Trophoblast cell (in vitro differentiated cells and primary cell): ENCODE data around the gene COPB1.
"Not testable (repeated sequence)": the region's sequence is repeated elsewhere in the genome, so short reads cannot be mapped to it uniquely, and the experiment has no call there.

Source experiments
- DNase-seq, 2 donors: peaks; one replicate each; pipeline ENCODE4 v3.0.0-alpha.2; 2016
- H2AFZ ChIP-seq: 2 replicates; pipeline ENCODE4 v1.6.1; 2013; ENCODE audit warnings: low read length, moderate library complexity, mild to moderate bottlenecking; ENCODE audit not compliant: insufficient read depth, poor library complexity
- H2AK5ac ChIP-seq: 2 replicates; pipeline ENCODE4 v1.6.1; 2013; ENCODE audit warnings: mild to moderate bottlenecking, low read length
- H2BK120ac ChIP-seq: 2 replicates; pipeline ENCODE4 v1.6.1; 2013; ENCODE audit warnings: low read length, mild to moderate bottlenecking, moderate library complexity; ENCODE audit not compliant: insufficient read depth, poor library complexity
- H2BK12ac ChIP-seq: 2 replicates; pipeline ENCODE4 v1.6.1; 2013; ENCODE audit warnings: mild to moderate bottlenecking, low read length, moderate library complexity
- H2BK5ac ChIP-seq: 2 replicates; pipeline ENCODE4 v1.6.1; 2013; ENCODE audit warnings: low read length, low read depth, moderate library complexity, mild to moderate bottlenecking; ENCODE audit not compliant: poor library complexity
- H3K14ac ChIP-seq: 2 replicates; pipeline ENCODE4 v1.6.1; 2013; ENCODE audit warnings: mild to moderate bottlenecking, low read length
- H3K18ac ChIP-seq: 2 replicates; pipeline ENCODE4 v1.6.1; 2013; ENCODE audit warnings: mild to moderate bottlenecking, low read length
- H3K23ac ChIP-seq: 2 replicates; pipeline ENCODE4 v1.6.1; 2013; ENCODE audit warnings: low read length
- H3K27ac ChIP-seq: 2 replicates; pipeline ENCODE4 v1.5.1; 2013; ENCODE audit warnings: low read depth, mild to moderate bottlenecking, inconsistent platforms, low read length, moderate library complexity
- H3K27me3 ChIP-seq: 2 replicates; pipeline ENCODE4 v1.6.1; 2013; ENCODE audit warnings: inconsistent platforms, mild to moderate bottlenecking, low read length, moderate library complexity; ENCODE audit not compliant: insufficient read depth
- H3K36me3 ChIP-seq, 2 experiments: 1 replicate in 1 of 2; 2 replicates in 1 of 2; pipeline ENCODE4 v1.6.1; 2013; ENCODE audit warnings: low read length in 2 of 2, mild to moderate bottlenecking in 2 of 2, moderate library complexity in 1 of 2; ENCODE audit not compliant: insufficient read depth in 2 of 2, control insufficient read depth in 1 of 2
- H3K4ac ChIP-seq: 2 replicates; pipeline ENCODE4 v1.6.1; 2013; ENCODE audit warnings: low read depth, mild to moderate bottlenecking, low read length, moderate library complexity
- H3K4me1 ChIP-seq, 2 experiments: 1 replicate in 1 of 2; 2 replicates in 1 of 2; pipeline ENCODE4 v1.6.1; 2013; ENCODE audit warnings: low read length in 2 of 2, mild to moderate bottlenecking in 2 of 2, moderate library complexity in 1 of 2; ENCODE audit not compliant: insufficient read depth in 2 of 2, control insufficient read depth in 1 of 2
- H3K4me2 ChIP-seq: 2 replicates; pipeline ENCODE4 v1.6.1; 2013; ENCODE audit warnings: inconsistent platforms, mild to moderate bottlenecking, low read length, moderate library complexity
- H3K4me3 ChIP-seq: 2 replicates; pipeline ENCODE4 v1.5.1; 2013; ENCODE audit warnings: mild to moderate bottlenecking, low read depth, low read length, inconsistent platforms
- H3K79me1 ChIP-seq: one replicate; pipeline ENCODE4 v1.6.1; 2013; ENCODE audit warnings: low read length
- H3K79me2 ChIP-seq: 2 replicates; pipeline ENCODE4 v1.6.1; 2013; ENCODE audit warnings: low read length, mild to moderate bottlenecking; ENCODE audit not compliant: control insufficient read depth, insufficient read depth, poor library complexity
- H3K9ac ChIP-seq: 2 replicates; pipeline ENCODE4 v1.6.1; 2013; ENCODE audit warnings: mild to moderate bottlenecking, low read length
- H3K9me3 ChIP-seq: 2 replicates; pipeline ENCODE4 v1.6.1; 2013; ENCODE audit warnings: low read depth, mild to moderate bottlenecking, control low read depth, inconsistent platforms, low read length; ENCODE audit not compliant: insufficient read depth
- H4K12ac ChIP-seq: 2 replicates; pipeline ENCODE4 v1.6.1; 2013; ENCODE audit warnings: low read depth, mild to moderate bottlenecking, low read length, moderate library complexity
- H4K8ac ChIP-seq: 2 replicates; pipeline ENCODE4 v1.6.1; 2013; ENCODE audit warnings: low read depth, mild to moderate bottlenecking, low read length, moderate library complexity
- H4K91ac ChIP-seq: one replicate; pipeline ENCODE4 v1.6.1; 2013; ENCODE audit warnings: low read depth, mild to moderate bottlenecking, low read length, moderate library complexity
- WGBS: extraction: QIAGEN DNeasy Blood & Tissue Kit; methylation state at CpG from one replicate; pipeline ENCODE4 v1.1.7; 2013; ENCODE audit warnings: missing lambda C conversion rate; ENCODE audit not compliant: insufficient read length, insufficient coverage; ENCODE audit errors: extremely low coverage; 5-methylcytosine and 5-hydroxymethylcytosine counted together

Gene COPB1

DNA sequence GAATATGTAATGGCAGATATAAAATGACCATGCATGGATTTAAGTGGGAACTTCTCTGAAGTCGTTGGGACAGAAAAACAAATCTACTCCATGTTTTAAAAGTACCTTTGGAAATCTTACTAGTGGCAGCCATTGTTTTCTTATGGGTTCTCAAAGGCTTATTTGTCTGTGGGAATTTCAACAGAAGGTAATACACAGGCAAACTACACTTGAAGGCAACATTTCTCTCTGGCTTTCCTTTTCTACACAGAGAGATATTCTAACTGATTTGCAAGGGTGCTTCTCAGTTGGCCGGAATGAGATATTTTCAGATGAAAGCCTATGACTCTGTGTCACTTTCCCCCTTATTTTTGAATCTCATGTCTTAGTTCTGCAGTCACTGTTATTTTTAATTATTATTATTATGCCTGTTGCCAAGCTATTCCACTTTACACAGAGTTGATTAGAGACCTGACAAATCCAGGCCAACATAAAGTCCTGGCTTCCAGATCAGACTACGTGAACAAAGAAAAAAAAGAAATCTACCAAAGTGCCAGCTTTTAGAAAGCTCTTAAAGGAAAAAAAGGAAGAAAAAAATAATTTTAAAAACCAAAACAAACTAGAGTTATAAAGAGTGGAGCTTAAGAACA lies 39.4 kb upstream of the COPB1 start:
- Histone ChIP-seq H3K4me2 (no peak overlapping the region), H3K18ac (no peak overlapping the region), H3K23ac (no peak overlapping the region), H4K12ac (no peak overlapping the region), H3K27ac (no peak overlapping the region), H2AFZ (no peak overlapping the region), H3K79me1 (no peaks in the 10 kb centered on the region), H4K8ac (no peak overlapping the region), H2BK120ac (no peak overlapping the region), H2BK12ac (no peak overlapping the region), H3K4me3 (no peak overlapping the region), H2AK5ac (no peak overlapping the region), H3K27me3 (no peaks in the 10 kb centered on the region), H3K14ac (no peak overlapping the region), H3K79me2 (no peaks in the 10 kb centered on the region), H3K36me3 (no peaks in the 10 kb centered on the region), H2BK5ac (no peak overlapping the region), H4K91ac (no peak overlapping the region), H3K9me3 (no peaks in the 10 kb centered on the region), H3K9ac (no peak overlapping the region), H3K4me1 (no peaks in the 10 kb centered on the region), H3K4ac (no peak overlapping the region)
- DNase-seq: no peak
- WGBS: no CpG with 5 or more reads among the region's 3 CpGs

- Histone ChIP-seq H4K12ac (no peak overlapping the region), H4K91ac (no peak overlapping the region), H3K79me1 (no peaks in the 10 kb centered on the region), H3K36me3 (no peaks in the 10 kb centered on the region), H3K14ac (no peak overlapping the region), H2AFZ (no peak overlapping the region), H3K79me2 (no peaks in the 10 kb centered on the region), H3K4me1 (no peaks in the 10 kb centered on the region), H3K9ac (no peak overlapping the region), H3K23ac (no peak overlapping the region), H3K9me3 (no peaks in the 10 kb centered on the region), H2AK5ac (no peak overlapping the region), H2BK5ac (no peak overlapping the region), H3K27me3 (no peaks in the 10 kb centered on the region), H2BK12ac (no peak overlapping the region), H3K4ac (no peak overlapping the region), H3K4me2 (no peak overlapping the region), H3K4me3 (no peak overlapping the region), H3K27ac (no peak overlapping the region), H3K18ac (no peak overlapping the region), H2BK120ac (no peak overlapping the region), H4K8ac (no peak overlapping the region)
- no CpG with 5 or more reads among the region's 6 CpGs for WGBS
- DNase-seq: no peak
Measured at GRCh38 chr11:14538271-14538925, 38.8 kb upstream of the COPB1 start.

DNA sequence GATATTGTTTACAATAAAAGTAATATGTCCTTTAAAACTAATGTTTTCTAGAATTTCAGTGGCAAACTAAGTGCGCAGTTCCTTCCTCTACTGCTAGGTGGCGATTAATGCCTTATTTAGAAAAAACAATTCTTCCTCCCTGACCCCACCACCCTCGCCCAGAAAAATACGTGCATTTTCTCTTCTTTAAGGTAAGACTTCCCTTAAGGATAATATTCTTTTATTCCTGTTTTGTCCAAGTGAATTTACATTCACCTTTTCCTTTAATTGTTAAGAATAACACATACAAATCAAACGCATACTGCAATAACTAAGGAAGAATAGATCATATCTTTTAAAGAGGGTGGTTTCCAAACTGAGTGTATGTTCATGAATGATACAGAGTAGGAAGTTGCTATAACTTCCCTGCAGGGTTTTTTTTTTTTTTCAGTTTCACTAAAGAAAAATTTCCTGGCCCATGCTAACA lies 37.6 kb upstream of the COPB1 start:
- Histone ChIP-seq H3K4me2 (no peak overlapping the region), H4K91ac (no peak overlapping the region), H3K36me3 (no peaks in the 10 kb centered on the region), H3K79me1 (no peaks in the 10 kb centered on the region), H3K4me3 (no peak overlapping the region), H2BK5ac (no peak overlapping the region), H2BK12ac (no peak overlapping the region), H4K8ac (no peak overlapping the region), H3K27ac (no peak overlapping the region), H3K9ac (no peak overlapping the region), H3K9me3 (no peaks in the 10 kb centered on the region), H3K23ac (no peak overlapping the region), H3K18ac (no peak overlapping the region), H3K4ac (no peak overlapping the region), H3K14ac (no peak overlapping the region), H4K12ac (no peak overlapping the region), H2AK5ac (no peak overlapping the region), H2BK120ac (no peak overlapping the region), H2AFZ (no peak overlapping the region), H3K27me3 (no peaks in the 10 kb centered on the region), H3K79me2 (no peaks in the 10 kb centered on the region), H3K4me1 (no peaks in the 10 kb centered on the region)
- peak; percentile 15 to 69 for DNase-seq
- no CpG with 5 or more reads among the region's 5 CpGs for WGBS

DNA sequence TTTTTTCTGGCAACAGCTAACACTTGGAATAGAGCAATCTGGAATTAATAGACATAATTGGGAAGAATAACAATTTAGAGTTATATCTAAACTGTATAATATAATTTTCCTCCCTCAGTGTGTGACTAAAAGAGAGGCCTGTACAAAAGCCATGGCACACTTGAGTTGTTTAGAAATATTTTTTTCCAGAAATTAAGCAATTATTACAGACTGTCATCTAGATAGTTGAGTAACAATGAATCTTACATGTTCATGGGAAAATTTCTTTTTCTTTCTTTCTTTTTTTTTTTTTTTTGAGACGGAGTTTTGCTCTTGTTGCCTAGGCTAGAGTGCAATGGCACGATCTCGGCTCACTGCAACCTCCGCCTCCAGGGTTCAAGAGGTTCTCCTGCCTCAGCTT lies 35.6 kb upstream of the COPB1 start:
- not testable (repeated sequence) for H4K8ac ChIP-seq, H3K14ac ChIP-seq, H3K4me2 ChIP-seq, H3K79me1 ChIP-seq, H3K4me3 ChIP-seq, H4K12ac ChIP-seq, H3K36me3 ChIP-seq, H3K23ac ChIP-seq, H3K9ac ChIP-seq, H3K79me2 ChIP-seq, H3K27ac ChIP-seq, H2AFZ ChIP-seq, H3K9me3 ChIP-seq, H2BK5ac ChIP-seq, H2BK12ac ChIP-seq, H2AK5ac ChIP-seq, H3K27me3 ChIP-seq, H3K4ac ChIP-seq, DNase-seq, H4K91ac ChIP-seq, H2BK120ac ChIP-seq, H3K18ac ChIP-seq, H3K4me1 ChIP-seq
- no CpG with 5 or more reads among the region's 4 CpGs for WGBS
